AG04449 (cell line): Measurements from ENCODE around the gene CDHR3.
A peak's percentile ranks its signal among the peaks of the same experiment; 100 is the strongest.

Experiments
- CTCF ChIA-PET: fragments of 350-600 bp; formaldehyde crosslinking; extraction: SDS; loops from one replicate; lab custom pipeline; 2021; ENCODE audit warnings: antibody characterized with exemption; lab: Yijun Ruan, JAX
- POLR2A ChIA-PET: fragments of 400-600, 350-600 bp; formaldehyde crosslinking; extraction: SDS; loops from one replicate; lab custom pipeline; 2020; ENCODE audit warnings: antibody characterized with exemption, inconsistent platforms; lab: Yijun Ruan, JAX
- DNase-seq: peaks from one replicate; pipeline ENCODE4 v3.0.0-alpha.2; 2010; ENCODE audit warnings: low read depth, low spot score
- H3K4me3 ChIP-seq: 2 replicates; pipeline ENCODE4 v1.5.1; 2011; ENCODE audit warnings: low read depth, mild to moderate bottlenecking, control low read depth, low read length
- TF ChIP-seq, protein P1 (sequence below): IDR thresholded peaks from one replicate; pipeline ENCODE4 v1.5.1; 2011; ENCODE audit warnings: mild to moderate bottlenecking, moderate library complexity, low read length, control low read depth, inconsistent platforms; ENCODE audit not compliant: insufficient read depth; ENCODE audit errors: missing control alignments

Gene CDHR3

DNA sequence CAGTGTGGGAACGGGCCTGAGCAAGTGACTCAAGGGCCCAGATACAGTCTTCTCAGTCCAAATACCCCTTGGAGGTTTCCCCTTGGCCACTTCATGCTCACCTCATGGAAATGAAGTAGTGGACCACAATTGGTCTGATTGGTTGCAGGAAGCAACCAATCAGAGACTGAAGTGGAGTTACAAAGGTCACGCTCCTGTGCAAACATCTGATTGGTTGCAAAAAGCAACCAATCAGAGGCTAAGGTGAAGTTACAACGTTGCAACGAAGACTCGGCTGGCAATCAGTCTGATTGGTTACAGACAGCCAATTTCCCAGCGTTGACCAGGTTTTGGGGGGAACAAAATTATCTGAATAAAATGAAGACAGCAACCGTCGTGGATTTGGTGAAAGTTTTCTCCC is 72.5 kb downstream of the CDHR3 start:
- ChIA-PET POLR2A (no interaction called here), CTCF (interaction anchor here (2.6 to 15.1 kb wide), 2 partner anchors 27 to 276 kb away, joined by 18 to 319 read pairs; no protein-coding TSS in a partner anchor)
- no peak for DNase-seq
- TF ChIP-seq, protein P1, sequence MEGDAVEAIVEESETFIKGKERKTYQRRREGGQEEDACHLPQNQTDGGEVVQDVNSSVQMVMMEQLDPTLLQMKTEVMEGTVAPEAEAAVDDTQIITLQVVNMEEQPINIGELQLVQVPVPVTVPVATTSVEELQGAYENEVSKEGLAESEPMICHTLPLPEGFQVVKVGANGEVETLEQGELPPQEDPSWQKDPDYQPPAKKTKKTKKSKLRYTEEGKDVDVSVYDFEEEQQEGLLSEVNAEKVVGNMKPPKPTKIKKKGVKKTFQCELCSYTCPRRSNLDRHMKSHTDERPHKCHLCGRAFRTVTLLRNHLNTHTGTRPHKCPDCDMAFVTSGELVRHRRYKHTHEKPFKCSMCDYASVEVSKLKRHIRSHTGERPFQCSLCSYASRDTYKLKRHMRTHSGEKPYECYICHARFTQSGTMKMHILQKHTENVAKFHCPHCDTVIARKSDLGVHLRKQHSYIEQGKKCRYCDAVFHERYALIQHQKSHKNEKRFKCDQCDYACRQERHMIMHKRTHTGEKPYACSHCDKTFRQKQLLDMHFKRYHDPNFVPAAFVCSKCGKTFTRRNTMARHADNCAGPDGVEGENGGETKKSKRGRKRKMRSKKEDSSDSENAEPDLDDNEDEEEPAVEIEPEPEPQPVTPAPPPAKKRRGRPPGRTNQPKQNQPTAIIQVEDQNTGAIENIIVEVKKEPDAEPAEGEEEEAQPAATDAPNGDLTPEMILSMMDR: no peak
- no peak overlapping the region for H3K4me3 ChIP-seq

DNA sequence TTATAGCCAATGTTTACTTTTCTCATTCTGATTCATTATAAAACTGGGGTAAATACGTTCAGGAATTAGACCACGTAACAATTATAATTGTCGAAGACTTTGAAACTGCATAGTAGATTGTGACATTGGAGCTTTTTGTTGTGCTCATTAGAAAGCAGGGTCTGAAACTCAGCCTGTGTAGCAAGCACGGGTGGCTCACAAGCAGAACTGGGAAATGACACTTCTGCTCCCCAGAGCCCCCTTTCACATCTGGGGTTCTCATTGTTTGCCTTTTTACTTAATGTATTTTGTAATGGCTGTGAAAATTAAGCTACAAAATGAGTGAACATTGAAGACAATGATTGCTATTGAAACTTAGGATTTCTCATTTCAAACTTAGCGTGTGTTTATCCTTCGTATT is 72.9 kb downstream of the CDHR3 start:
- ChIA-PET POLR2A (no interaction called here), CTCF (interaction anchor here (0.7 to 15.1 kb wide), 5 partner anchors 12 to 382 kb away, joined by 3 to 319 read pairs (median 3); no protein-coding TSS in a partner anchor)
- TF ChIP-seq, protein P1: no peak
- H3K4me3 ChIP-seq: no peak overlapping the region
- no peak for DNase-seq

DNA sequence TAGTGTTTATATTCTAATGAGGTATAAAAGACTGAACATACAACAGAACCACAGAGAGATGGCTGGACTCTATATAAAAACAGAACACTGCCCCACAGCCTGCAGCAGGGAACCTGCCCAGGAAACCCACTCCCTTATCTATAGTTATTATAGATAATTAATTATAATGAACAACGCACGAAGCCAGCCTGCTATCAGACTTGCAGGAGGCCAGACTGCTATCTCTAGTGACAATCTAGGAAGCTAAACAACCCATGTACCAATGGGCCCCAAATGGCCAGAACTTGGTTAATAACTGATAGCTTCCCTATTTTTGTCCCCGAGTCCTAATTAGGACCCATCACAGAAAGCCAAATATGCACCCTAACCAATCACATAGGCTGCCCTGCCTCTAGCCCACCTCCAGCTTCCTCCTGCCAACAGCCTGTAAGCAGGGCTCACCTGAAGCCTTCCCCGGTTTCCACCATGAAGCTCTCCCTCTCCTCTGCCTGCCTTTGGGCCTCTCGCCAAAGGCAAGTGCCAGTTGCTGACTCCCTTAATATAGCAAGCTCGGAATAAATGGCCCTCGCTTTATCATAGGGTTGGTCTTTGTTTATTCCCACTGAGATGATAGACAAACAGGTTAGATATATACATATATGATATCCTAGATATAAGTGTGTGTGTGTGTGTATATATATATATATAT is 74.6 kb downstream of the CDHR3 start:
- H3K4me3 ChIP-seq: no peak overlapping the region
- TF ChIP-seq, protein P1: no peak
- CTCF ChIA-PET: interaction anchor here (0.8 to 15.1 kb wide), 7 partner anchors 9 to 386 kb away, joined by 3 to 319 read pairs (median 3); no protein-coding TSS in a partner anchor
- no peak for DNase-seq
- POLR2A ChIA-PET: no interaction called here

DNA sequence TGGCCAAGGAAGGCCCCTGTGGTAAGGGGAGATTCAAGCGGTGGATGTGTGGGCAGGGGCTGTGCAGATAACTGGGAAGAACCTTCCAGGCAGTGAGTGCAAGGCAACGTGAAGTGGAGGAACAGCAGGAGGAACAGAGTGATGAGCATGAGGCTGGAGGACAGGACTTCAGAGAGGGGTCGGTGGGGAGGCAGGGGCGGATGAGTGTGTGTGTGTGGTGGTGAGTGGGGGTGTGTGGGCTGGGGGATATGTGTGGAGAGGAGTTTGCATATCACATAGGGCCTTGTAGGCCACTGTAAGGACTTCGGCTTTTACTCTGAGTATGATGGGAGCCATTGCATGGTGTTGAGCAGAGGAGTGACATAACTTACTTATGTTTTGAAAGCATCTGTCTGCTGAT is 75.2 kb downstream of the CDHR3 start:
- H3K4me3 ChIP-seq: no peak overlapping the region
- no peak for DNase-seq
- ChIA-PET POLR2A (no interaction called here), CTCF (interaction anchor here (0.8 to 15.1 kb wide), 5 partner anchors 10 to 387 kb away, joined by 3 to 319 read pairs (median 3); no protein-coding TSS in a partner anchor)
- TF ChIP-seq, protein P1: no peak

DNA sequence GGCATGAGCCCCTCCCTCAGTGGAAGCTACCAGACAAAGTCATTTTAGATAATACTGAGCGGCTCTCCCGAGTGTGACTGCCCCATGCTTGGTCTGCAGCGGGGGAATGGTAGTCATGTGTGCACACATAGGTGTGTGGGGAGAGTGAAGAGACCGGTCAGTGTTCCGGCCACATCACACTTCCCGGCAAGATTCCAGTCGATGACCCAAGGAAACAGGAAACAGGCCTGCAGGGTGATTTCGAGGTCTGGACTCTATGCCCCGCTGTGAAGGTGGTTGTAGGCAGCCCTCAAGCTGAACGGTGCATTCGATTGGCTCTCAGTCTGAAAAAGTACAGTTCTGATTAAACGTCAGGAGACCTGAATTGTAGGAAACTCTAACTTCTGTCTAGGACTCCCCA is 75.9 kb downstream of the CDHR3 start:
- no peak overlapping the region for H3K4me3 ChIP-seq
- ChIA-PET POLR2A (no interaction called here), CTCF (interaction anchor here (0.8 to 15.1 kb wide), 3 partner anchors 29 to 387 kb away, joined by 3 to 319 read pairs (median 10); no protein-coding TSS in a partner anchor)
- TF ChIP-seq, protein P1: no peak
- no peak for DNase-seq

DNA sequence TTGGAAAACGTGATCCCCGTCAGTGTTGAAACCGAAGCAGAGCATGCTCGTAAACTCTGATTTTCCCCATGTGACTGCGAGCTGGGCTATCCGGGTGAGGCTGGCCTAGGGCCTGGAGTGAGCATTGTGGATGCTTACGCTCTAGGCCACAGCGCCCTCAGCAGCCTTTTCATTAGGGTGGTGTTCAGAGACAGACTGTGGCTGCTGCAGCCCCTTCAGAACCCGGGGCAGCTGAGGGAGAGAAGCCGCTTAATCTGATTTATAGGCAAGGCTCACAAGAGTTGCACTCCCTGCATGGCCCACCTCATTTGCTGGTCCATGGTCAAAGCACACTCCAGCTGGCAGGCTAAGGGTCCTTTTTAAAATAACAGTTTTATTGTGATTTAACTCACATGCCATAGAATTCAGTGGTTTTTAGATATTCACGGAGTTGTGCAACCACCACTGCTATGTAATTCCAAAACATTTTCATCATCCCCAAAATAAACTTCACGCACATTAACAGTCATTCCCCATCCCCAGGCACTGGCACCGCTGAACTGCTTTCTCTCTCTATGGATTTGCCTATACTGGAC is 76.5 kb downstream of the CDHR3 start:
- peak; percentile 75 for DNase-seq
- TF ChIP-seq, protein P1: peak; percentile 6
- POLR2A ChIA-PET: no interaction called here
- CTCF ChIA-PET: interaction anchor here (0.8 to 15.1 kb wide), 6 partner anchors 11 to 388 kb away, joined by 3 to 319 read pairs (median 14); no protein-coding TSS in a partner anchor
- H3K4me3 ChIP-seq: no peak overlapping the region
